ENCODE data around the gene PNMA5. TPM values are rescaled to one million over a fixed set of nuclear protein-coding genes. Genes with fewer than 3 reads are reported as not detected.

PNMA5 gene
- total RNA-seq, 1 donor from 2014 or later = not detected

- H3K36me3 ChIP-seq (ENCODE audit: control insufficient read depth, insufficient read depth, low read length) = no peaks in the 10 kb centered on the region
- no peaks in the 10 kb centered on the region for H3K27me3 ChIP-seq (ENCODE audit: control insufficient read depth, insufficient read depth, low read length)
- TF ChIP-seq, protein P1, sequence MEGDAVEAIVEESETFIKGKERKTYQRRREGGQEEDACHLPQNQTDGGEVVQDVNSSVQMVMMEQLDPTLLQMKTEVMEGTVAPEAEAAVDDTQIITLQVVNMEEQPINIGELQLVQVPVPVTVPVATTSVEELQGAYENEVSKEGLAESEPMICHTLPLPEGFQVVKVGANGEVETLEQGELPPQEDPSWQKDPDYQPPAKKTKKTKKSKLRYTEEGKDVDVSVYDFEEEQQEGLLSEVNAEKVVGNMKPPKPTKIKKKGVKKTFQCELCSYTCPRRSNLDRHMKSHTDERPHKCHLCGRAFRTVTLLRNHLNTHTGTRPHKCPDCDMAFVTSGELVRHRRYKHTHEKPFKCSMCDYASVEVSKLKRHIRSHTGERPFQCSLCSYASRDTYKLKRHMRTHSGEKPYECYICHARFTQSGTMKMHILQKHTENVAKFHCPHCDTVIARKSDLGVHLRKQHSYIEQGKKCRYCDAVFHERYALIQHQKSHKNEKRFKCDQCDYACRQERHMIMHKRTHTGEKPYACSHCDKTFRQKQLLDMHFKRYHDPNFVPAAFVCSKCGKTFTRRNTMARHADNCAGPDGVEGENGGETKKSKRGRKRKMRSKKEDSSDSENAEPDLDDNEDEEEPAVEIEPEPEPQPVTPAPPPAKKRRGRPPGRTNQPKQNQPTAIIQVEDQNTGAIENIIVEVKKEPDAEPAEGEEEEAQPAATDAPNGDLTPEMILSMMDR (IDR thresholded peaks at IDR 0.05; ENCODE audit: insufficient read depth, low read length, poor library complexity, severe bottlenecking) = peak; percentile 72
- peak overlapping the region; percentile 50 for H3K4me3 ChIP-seq (ENCODE audit: low read depth, low read length)
- peak; percentile 51 for DNase-seq (ENCODE audit: low read depth)
These were observed 52.4 kb downstream of the PNMA5 start for GRCh38 chrX:152941328-152942076.

Other genes with a start within 250 kb of the PNMA5 start
- gene MAGEA2, start 240.3 kb downstream of the PNMA5 start, total RNA-seq = not detected in 2 replicates
- not detected in 2 replicates for gene CSAG3, start 234.9 kb downstream of the PNMA5 start, total RNA-seq
- gene MAGEA6, start 224.4 kb downstream of the PNMA5 start, total RNA-seq = not detected in 2 replicates
- 31.1 and 36.0 TPM in 2 replicates for gene CETN2, start 163.4 kb downstream of the PNMA5 start, total RNA-seq
- gene NSDHL, start 163.1 kb downstream of the PNMA5 start, total RNA-seq = 26.5 and 31.3 TPM in 2 replicates
- gene ZNF185, start 96.0 kb downstream of the PNMA5 start, total RNA-seq = 39.2 and 45.4 TPM in 2 replicates
- 1.5 and 1.7 TPM in 2 replicates for gene PNMA3, start 62.4 kb upstream of the PNMA5 start, total RNA-seq
- gene PNMA6A, start 78.3 kb upstream of the PNMA5 start, total RNA-seq = 7.8 and 7.9 TPM in 2 replicates
- gene MAGEA1, start 185.2 kb upstream of the PNMA5 start, total RNA-seq = not detected in 2 replicates